Measurements from ENCODE around the gene TMEM79. TPM values are rescaled to one million over a fixed set of nuclear protein-coding genes. Genes with fewer than 3 reads are reported as not detected.

The TMEM79 gene
- total and polyA plus RNA-seq, 8 donors, result 0.51 to 3.7 (median 1.3) TPM

GRCh38 chr1:156285437-156285836 lies 1.3 kb downstream of the TMEM79 start:
- TF ChIP-seq CTCF (IDR thresholded peaks at IDR 0.05), result no peak
- FAIRE-seq (no peak), DNase-seq (peak in 1 of 6 donors; percentile 66), ATAC-seq (no peak)
- 86 to 93% methylated on average over 21 of the region's 21 CpGs for WGBS, 2 donors
- Histone ChIP-seq H3K36me3 (no peaks in the 10 kb centered on the region), H3K4me1 (peaks cover 6 to 16% (median 8%) of the 10 kb centered on the region in 3 donors), H3K27ac (no peak overlapping the region), H3K4me3 (no peak overlapping the region), H3K27me3 (no peaks in the 10 kb centered on the region), H3K9me3 (no peaks in the 10 kb centered on the region)
- intact Hi-C loops (cut with DNase I), result no loop called here

- H3K4me3 ChIP-seq, result no peak overlapping the region
- DNase-seq (no peak), ATAC-seq (no peak), FAIRE-seq (no peak)
- H3K9me3 ChIP-seq, result no peaks in the 10 kb centered on the region
- WGBS, 2 donors, result 92 to 93% methylated on average over 8 of the region's 8 CpGs
- H3K4me1 ChIP-seq, result peaks cover 8 to 15% (median 9%) of the 10 kb centered on the region in 3 donors
- intact Hi-C loops (cut with DNase I), result no loop called here
- H3K36me3 ChIP-seq, result no peaks in the 10 kb centered on the region
- no peak overlapping the region for H3K27ac ChIP-seq
- no peaks in the 10 kb centered on the region for H3K27me3 ChIP-seq
- TF ChIP-seq CTCF (IDR thresholded peaks at IDR 0.05), result no peak
Observed at GRCh38 chr1:156286061-156286460, 1.9 kb downstream of the TMEM79 start.

GRCh38 chr1:156289857-156290256 lies 5.7 kb downstream of the TMEM79 start:
- intact Hi-C loops (cut with DNase I), result no loop called here
- FAIRE-seq, result no peak
- ATAC-seq, result no peak
- no peak for TF ChIP-seq CTCF (IDR thresholded peaks at IDR 0.05)
- Histone ChIP-seq H3K4me3 (no peak overlapping the region), H3K4me1 (peaks cover 0 to 4% (median 3%) of the 10 kb centered on the region in 3 donors), H3K27ac (no peak overlapping the region), H3K9me3 (no peaks in the 10 kb centered on the region), H3K36me3 (no peaks in the 10 kb centered on the region), H3K27me3 (no peaks in the 10 kb centered on the region)
- no peak for DNase-seq

GRCh38 chr1:156291226-156292061 lies 7.3 kb downstream of the TMEM79 start:
- no peak for TF ChIP-seq CTCF (IDR thresholded peaks at IDR 0.05)
- intact Hi-C loops (cut with DNase I), result no loop called here

GRCh38 chr1:156293098-156293434 lies 8.9 kb downstream of the TMEM79 start:
- Histone ChIP-seq H3K27ac (no peak overlapping the region), H3K4me3 (no peak overlapping the region), H3K4me1 (peaks cover 0 to 4% (median 3%) of the 10 kb centered on the region in 3 donors), H3K9me3 (no peaks in the 10 kb centered on the region), H3K36me3 (no peaks in the 10 kb centered on the region), H3K27me3 (no peaks in the 10 kb centered on the region)
- intact Hi-C loops (cut with DNase I), result no loop called here
- FAIRE-seq (no peak), DNase-seq (no peak), ATAC-seq (no peak)
- TF ChIP-seq CTCF (IDR thresholded peaks at IDR 0.05), result no peak
- WGBS, 2 donors, result 84 to 91% methylated on average over 8 of the region's 8 CpGs

More at GRCh38 chr1:156291226-156292061, 7.3 kb downstream of the TMEM79 start:
- Histone ChIP-seq H3K36me3 (no peaks in the 10 kb centered on the region), H3K4me1 (peaks cover 0 to 4% (median 3%) of the 10 kb centered on the region in 3 donors), H3K27me3 (no peaks in the 10 kb centered on the region), H3K27ac (peak overlapping the region; percentile 8 to 68 (median 60)), H3K4me3 (peak overlapping the region; percentile 9 to 51 (median 34)), H3K9me3 (no peaks in the 10 kb centered on the region)
- peak; percentile 85 to 96 (median 90) for DNase-seq
- ATAC-seq, result peak; percentile 94 to 97 (median 96)
- WGBS, 2 donors, result 10 to 14% methylated on average over 35 to 37 of the region's 37 CpGs
- no peak for FAIRE-seq

Measured in pancreas (tissue), 10 donors.